Neural progenitor cell (in vitro differentiated cells): ENCODE data around the gene DRC1.

ENCODE experiments used
- EZH2 ChIP-seq: fragments of 200-600 bp; sonication (generic); IDR thresholded peaks from 2 replicates; pipeline ENCODE4 v1.6.1; 2017; ENCODE audit warnings: antibody characterized with exemption, mild to moderate bottlenecking, moderate library complexity
- TF ChIP-seq, protein P1 (sequence below): fragments of 200-600 bp; sonication (generic); IDR thresholded peaks from 2 replicates; pipeline ENCODE4 v1.5.1; 2017; ENCODE audit warnings: antibody characterized with exemption, mild to moderate bottlenecking

DNA sequence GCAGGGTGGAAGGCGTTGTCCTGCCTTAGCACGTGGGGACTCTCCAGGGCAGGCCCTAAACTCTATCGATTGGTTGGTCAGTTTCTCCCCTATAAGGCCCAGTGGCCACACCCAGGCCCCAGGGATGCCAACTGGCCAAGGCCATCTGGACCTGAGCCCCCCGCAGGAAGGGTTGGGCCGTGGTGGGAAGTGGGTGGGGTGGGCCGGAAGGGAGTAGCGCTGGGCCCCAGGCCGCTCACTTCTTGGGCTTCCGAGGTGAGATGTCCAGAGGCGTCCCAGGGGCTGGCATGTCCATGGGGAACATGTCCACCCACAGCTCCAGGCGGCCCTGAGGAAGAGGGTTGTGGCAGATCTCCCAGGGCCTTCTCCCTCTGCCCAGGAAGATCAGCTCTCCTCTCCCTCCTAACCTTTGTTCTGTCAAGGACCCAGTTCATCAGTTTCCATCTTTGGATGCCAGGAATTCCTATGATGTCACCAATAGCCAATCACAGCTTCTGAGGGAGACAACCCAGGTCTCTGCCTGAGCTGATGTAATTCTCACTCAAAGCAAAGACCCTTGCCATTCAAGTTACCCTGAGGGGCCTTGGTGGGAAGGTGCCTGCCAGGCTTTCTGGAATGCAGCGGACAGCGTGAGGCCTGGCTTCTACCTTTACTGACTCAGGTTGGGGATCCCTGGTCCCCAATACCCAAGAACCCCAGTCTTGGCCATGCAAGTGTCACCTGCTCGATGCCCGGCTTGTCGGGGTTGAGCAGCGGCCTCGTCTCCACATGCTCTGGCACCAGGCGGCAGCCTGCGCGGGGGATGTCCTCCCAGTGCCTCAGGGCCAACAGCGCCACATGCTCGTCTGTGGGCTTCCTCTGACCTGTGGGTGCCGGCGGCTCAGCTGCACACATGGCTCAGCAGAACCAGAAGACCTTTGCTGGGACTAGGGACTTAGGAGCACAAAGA is 61.8 kb downstream of the DRC1 start:
- TF ChIP-seq, protein P1, sequence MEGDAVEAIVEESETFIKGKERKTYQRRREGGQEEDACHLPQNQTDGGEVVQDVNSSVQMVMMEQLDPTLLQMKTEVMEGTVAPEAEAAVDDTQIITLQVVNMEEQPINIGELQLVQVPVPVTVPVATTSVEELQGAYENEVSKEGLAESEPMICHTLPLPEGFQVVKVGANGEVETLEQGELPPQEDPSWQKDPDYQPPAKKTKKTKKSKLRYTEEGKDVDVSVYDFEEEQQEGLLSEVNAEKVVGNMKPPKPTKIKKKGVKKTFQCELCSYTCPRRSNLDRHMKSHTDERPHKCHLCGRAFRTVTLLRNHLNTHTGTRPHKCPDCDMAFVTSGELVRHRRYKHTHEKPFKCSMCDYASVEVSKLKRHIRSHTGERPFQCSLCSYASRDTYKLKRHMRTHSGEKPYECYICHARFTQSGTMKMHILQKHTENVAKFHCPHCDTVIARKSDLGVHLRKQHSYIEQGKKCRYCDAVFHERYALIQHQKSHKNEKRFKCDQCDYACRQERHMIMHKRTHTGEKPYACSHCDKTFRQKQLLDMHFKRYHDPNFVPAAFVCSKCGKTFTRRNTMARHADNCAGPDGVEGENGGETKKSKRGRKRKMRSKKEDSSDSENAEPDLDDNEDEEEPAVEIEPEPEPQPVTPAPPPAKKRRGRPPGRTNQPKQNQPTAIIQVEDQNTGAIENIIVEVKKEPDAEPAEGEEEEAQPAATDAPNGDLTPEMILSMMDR = no peak
- no peak for TF ChIP-seq EZH2
